Activated T-cell treated with anti-CD3 and anti-CD28 coated beads, Interleukin-2, amount 50 U/mL, for 72 hours (primary cell): Measurements from ENCODE around the gene SEC16A. TPM values are rescaled to one million over a fixed set of nuclear protein-coding genes. Genes with fewer than 3 reads are reported as not detected.
A peak's percentile ranks its signal among the peaks of the same experiment; 100 is the strongest.

ENCODE experiments used
- ATAC-seq, 2 donors: fragments of 150-1000 bp; cut with Tn5 transposase; replicated peaks in 1 of 2; 2 replicates each; pipeline ENCODE4 v1.10.0; 2021; ENCODE audit warnings: moderate library complexity in 2 of 2, mild to moderate bottlenecking in 1 of 2
- DNase-seq, 2 donors: peaks; one replicate each; pipeline ENCODE4 v3.0.0; 2021 to 2022; ENCODE audit warnings: mixed read lengths in 1 of 2
- H3K27ac Mint-ChIP-seq: one replicate; pipeline ENCODE4 v1.8.0; 2022; ENCODE audit warnings: mild to moderate bottlenecking, moderate library complexity, mixed read lengths
- H3K27me3 Mint-ChIP-seq: one replicate; pipeline ENCODE4 v1.8.0; 2022; ENCODE audit warnings: low read depth, mixed read lengths
- H3K36me3 Mint-ChIP-seq, 2 donors: one replicate each; pipeline ENCODE4 v1.8.0; 2022; ENCODE audit warnings: mixed read lengths in 2 of 2, mild to moderate bottlenecking in 1 of 2; ENCODE audit not compliant: insufficient read depth in 2 of 2
- H3K4me1 Mint-ChIP-seq: one replicate; pipeline ENCODE4 v1.8.0; 2022; ENCODE audit warnings: low read depth, mixed read lengths
- H3K4me3 Mint-ChIP-seq, 2 donors: one replicate each; pipeline ENCODE4 v1.8.0; 2022; ENCODE audit warnings: mild to moderate bottlenecking in 2 of 2, mixed read lengths in 2 of 2, moderate library complexity in 2 of 2
- H3K9me3 Mint-ChIP-seq, 2 donors: one replicate each; pipeline ENCODE4 v1.8.0; 2022; ENCODE audit warnings: mixed read lengths in 2 of 2
- total RNA-seq, 2 donors: library from RNA; stranded (reverse); gene quantifications; one replicate each; pipeline ENCODE4 v1.2.3, GENCODE V29; 2022

Gene SEC16A
- total RNA-seq, 2 donors from 2014 or later = 69.5 to 74.5 TPM

GRCh38 chr9:136493567-136493971, 10.7 kb upstream of the SEC16A start:
- Mint-ChIP-seq H3K27ac (no peak overlapping the region), H3K36me3 (peaks cover 0 to 3% of the 10 kb centered on the region in 2 donors), H3K4me1 (no peaks in the 10 kb centered on the region), H3K27me3 (no peaks in the 10 kb centered on the region), H3K4me3 (no peak overlapping the region), H3K9me3 (no peaks in the 10 kb centered on the region)
- DNase-seq (no peak), ATAC-seq (peak; percentile 6 to 14)

- no peak for ATAC-seq
- no peak for DNase-seq
- H3K4me1 Mint-ChIP-seq = no peaks in the 10 kb centered on the region
- no peaks in the 10 kb centered on the region for H3K27me3 Mint-ChIP-seq
- peaks cover 0 to 3% of the 10 kb centered on the region in 2 donors for H3K36me3 Mint-ChIP-seq
- H3K27ac Mint-ChIP-seq = no peak overlapping the region
- H3K9me3 Mint-ChIP-seq = no peaks in the 10 kb centered on the region
- H3K4me3 Mint-ChIP-seq = no peak overlapping the region
Measured at GRCh38 chr9:136492978-136493522, 10.2 kb upstream of the SEC16A start.

DNA sequence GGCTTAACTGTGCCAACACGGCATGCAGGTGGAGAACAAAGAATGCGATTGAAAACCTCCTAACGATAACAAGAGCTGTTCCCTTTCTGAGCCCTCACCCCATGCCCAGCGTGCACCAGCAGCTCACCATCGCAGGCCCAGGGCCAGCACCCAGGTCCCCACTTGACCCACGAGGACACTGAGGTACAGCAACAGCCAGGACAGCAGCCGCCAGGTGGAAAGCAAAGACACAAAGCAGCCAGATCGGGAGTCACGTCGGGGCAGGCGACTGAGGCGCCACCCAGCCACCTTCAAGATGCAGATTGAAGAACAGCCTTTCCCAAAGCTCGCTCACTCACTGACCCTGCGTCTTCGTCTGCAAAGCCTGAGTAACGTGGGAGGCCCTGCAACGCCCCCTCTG, 6.9 kb upstream of the SEC16A start:
- Mint-ChIP-seq H3K4me3 (no peak overlapping the region), H3K36me3 (no peaks in the 10 kb centered on the region), H3K4me1 (no peaks in the 10 kb centered on the region), H3K27me3 (no peaks in the 10 kb centered on the region), H3K27ac (no peak overlapping the region), H3K9me3 (no peaks in the 10 kb centered on the region)
- ATAC-seq = no peak
- no peak for DNase-seq

- DNase-seq = peak; percentile 78 to 85
- Mint-ChIP-seq H3K9me3 (no peaks in the 10 kb centered on the region), H3K27me3 (no peaks in the 10 kb centered on the region), H3K36me3 (no peaks in the 10 kb centered on the region), H3K27ac (no peak overlapping the region), H3K4me3 (no peak overlapping the region), H3K4me1 (no peaks in the 10 kb centered on the region)
- peak; percentile 39 to 48 for ATAC-seq
Measured at GRCh38 chr9:136488247-136489214, 5.7 kb upstream of the SEC16A start.

- DNase-seq (no peak), ATAC-seq (no peak)
- Mint-ChIP-seq H3K4me1 (no peaks in the 10 kb centered on the region), H3K4me3 (no peak overlapping the region), H3K36me3 (peaks cover 1 to 2% of the 10 kb centered on the region in 2 donors), H3K9me3 (no peaks in the 10 kb centered on the region), H3K27ac (no peak overlapping the region), H3K27me3 (no peaks in the 10 kb centered on the region)
Measured at GRCh38 chr9:136487672-136488071, 4.8 kb upstream of the SEC16A start.

- H3K27me3 Mint-ChIP-seq = no peaks in the 10 kb centered on the region
- peaks cover 1 to 6% of the 10 kb centered on the region in 2 donors for H3K36me3 Mint-ChIP-seq
- peaks cover under 1% of the 10 kb centered on the region for H3K4me1 Mint-ChIP-seq
- ATAC-seq = no peak
- no peak overlapping the region for H3K4me3 Mint-ChIP-seq
- H3K9me3 Mint-ChIP-seq = no peaks in the 10 kb centered on the region
- DNase-seq = no peak
- no peak overlapping the region for H3K27ac Mint-ChIP-seq
Measured at GRCh38 chr9:136486823-136487620, 4.2 kb upstream of the SEC16A start.

GRCh38 chr9:136486131-136486530, 3.3 kb upstream of the SEC16A start:
- Mint-ChIP-seq H3K27me3 (no peaks in the 10 kb centered on the region), H3K4me3 (no peak overlapping the region), H3K9me3 (no peaks in the 10 kb centered on the region), H3K36me3 (peaks cover 5 to 6% of the 10 kb centered on the region in 2 donors), H3K27ac (no peak overlapping the region), H3K4me1 (peaks cover 10% of the 10 kb centered on the region)
- DNase-seq = no peak
- no peak for ATAC-seq

DNA sequence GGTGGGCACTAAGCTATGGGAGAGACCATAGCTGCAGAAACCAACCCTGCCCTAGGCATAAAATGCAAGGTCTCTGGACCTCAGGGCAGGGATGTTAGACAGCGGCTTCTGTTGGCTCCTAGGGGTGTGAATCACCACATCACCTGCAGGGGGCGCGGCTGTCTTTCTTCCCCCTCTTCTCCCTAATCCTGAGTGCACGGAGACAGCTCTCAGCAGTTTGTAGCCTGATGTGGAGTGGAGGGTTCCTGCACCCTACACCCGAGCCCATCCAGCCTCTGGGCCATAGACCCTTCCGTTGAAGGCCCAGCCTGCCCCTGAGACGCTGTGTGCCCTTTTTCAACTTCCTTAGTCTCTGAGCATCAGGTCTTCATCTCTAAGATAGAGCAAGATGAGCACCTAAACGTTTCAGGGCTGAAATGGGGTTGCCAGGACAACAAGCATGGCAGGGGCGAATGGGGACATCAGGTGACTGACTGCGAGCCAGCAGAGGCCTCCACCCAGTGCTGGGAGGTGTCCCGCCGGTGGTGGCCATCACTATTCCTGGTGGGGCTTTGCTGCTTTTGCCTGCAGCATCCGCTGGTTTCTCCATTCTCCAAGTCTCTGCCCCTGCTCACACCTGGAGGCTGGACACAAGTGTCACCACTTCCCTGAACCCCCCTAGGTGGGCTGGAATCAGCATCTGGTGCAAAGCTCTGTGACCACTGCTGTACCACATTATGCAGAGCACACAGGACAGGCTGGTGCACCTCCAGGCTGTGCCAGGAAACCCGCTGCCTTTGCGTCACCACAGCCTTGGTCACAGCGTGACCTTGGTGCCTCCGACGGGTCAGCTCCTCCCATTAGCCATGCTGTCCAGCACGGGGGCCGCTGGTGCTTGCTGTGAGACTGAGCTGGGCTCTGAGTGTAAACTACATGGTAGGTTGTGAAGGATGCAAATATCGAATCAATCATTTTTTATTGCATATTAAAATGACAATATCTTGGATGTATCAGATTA, 2.5 kb upstream of the SEC16A start:
- peaks cover 5 to 6% of the 10 kb centered on the region in 2 donors for H3K36me3 Mint-ChIP-seq
- ATAC-seq = no peak
- peak; percentile 84 to 85 for DNase-seq
- no peak overlapping the region for H3K27ac Mint-ChIP-seq
- peaks cover 17% of the 10 kb centered on the region for H3K4me1 Mint-ChIP-seq
- no peaks in the 10 kb centered on the region for H3K27me3 Mint-ChIP-seq
- H3K9me3 Mint-ChIP-seq = no peaks in the 10 kb centered on the region
- H3K4me3 Mint-ChIP-seq = peak overlapping the region; percentile 66 to 70

DNA sequence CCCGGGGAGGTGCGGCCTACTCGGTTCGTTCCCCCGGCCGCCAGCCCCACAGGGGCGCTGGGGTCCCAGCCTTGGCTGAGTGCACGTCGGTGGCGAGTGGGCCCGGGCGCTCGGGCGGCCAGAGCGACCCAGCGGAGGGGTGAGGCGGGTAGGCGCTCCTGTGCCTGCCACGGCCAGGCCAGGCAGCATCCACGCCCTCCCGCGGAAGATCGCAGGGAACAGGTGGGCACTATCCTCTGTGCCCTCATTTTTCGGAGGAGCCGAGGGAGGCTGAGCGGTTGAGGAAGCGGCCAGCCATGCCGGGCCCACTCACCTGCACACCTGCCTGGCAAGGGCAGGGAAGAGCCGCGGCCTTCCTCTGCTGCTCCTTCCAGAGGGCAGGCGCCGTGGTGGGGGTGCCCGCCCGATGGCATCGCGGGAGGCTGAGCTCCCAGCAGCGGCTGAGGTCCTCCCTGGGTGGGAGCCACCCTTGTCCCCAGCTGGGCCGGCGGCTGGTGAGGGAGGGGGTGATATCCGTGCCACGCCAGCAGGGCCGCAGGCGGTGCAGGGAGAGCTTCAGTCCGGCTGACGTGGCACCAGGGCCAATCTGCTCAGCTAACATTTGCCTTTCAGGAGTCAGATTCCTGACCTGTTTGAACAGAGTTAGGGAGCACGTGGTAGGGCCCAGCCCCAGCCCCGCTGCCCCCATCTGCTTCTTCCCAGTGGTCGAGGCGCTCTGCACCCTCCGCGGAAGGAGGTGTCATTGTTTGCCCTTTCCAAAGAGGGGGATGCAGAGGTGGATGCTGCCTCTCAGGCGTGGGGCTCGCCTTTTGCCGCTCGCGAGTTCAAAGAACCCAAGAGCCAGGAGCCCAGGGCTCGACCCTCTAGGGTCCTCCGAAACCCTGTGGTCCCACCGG, 1.6 kb upstream of the SEC16A start:
- Mint-ChIP-seq H3K4me3 (peak overlapping the region; percentile 66 to 70), H3K9me3 (no peaks in the 10 kb centered on the region), H3K36me3 (peaks cover 6 to 7% of the 10 kb centered on the region in 2 donors), H3K27ac (no peak overlapping the region), H3K4me1 (peaks cover 24% of the 10 kb centered on the region), H3K27me3 (no peaks in the 10 kb centered on the region)
- peak; percentile 16 to 21 for DNase-seq
- no peak for ATAC-seq

- Mint-ChIP-seq H3K4me3 (peak overlapping the region; percentile 98 to 99), H3K36me3 (peaks cover 6 to 7% of the 10 kb centered on the region in 2 donors), H3K9me3 (no peaks in the 10 kb centered on the region), H3K27ac (peak overlapping the region; percentile 75), H3K27me3 (no peaks in the 10 kb centered on the region), H3K4me1 (peaks cover 24% of the 10 kb centered on the region)
- DNase-seq = peak; percentile 97 to 99
- ATAC-seq = peak; percentile 71 to 74
Measured at GRCh38 chr9:136483589-136484152, 831 bp upstream of the SEC16A start.

DNA sequence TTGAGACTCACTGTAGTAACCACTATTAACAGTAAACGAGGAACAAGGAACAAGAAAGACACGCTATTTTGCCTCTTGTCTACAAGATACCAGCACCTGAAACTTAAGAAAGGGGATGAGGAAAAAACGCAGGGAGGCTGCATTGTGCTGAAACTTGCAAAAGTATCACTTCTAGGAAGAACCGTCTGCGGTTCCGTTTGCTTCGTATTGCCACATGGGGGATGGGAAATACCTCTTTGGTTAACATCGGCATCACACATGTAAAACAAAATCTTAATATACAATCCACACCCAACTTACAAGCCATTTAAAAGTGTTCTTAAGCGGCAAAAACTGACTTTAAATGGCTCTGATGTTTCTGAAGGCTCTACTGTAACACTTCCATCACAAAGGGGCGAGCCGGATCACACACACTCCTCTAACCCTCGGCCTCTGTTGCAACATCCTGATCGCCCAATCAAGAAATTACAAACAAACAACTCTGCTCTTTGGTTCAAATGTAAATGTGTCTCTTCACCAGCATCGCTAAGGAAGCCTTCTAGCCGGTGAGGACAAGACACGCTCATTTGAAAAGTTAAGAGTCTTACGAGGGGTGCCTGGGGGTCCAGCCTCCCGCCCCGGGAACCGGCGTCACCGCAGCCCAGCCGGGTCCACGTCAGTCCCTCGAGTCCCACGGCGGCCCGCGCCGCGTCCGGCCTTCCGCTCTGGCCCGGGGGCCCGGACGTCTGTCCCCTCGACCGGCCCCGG, 621 bp downstream of the SEC16A start:
- H3K4me1 Mint-ChIP-seq = peaks cover 28% of the 10 kb centered on the region
- DNase-seq (peak in 1 of 2 donors; percentile 20), ATAC-seq (no peak)
- peak overlapping the region; percentile 98 to 99 for H3K4me3 Mint-ChIP-seq
- H3K27me3 Mint-ChIP-seq = no peaks in the 10 kb centered on the region
- peak overlapping the region; percentile 91 for H3K27ac Mint-ChIP-seq
- H3K36me3 Mint-ChIP-seq = peaks cover 6 to 10% of the 10 kb centered on the region in 2 donors
- H3K9me3 Mint-ChIP-seq = no peaks in the 10 kb centered on the region
